ENCODE results near the gene OR5H14. TPM values are rescaled to one million over a fixed set of nuclear protein-coding genes. Genes with fewer than 3 reads are reported as not detected.

Gene OR5H14
- total RNA-seq, 1 experiment from 2014 or later: not detected

DNA sequence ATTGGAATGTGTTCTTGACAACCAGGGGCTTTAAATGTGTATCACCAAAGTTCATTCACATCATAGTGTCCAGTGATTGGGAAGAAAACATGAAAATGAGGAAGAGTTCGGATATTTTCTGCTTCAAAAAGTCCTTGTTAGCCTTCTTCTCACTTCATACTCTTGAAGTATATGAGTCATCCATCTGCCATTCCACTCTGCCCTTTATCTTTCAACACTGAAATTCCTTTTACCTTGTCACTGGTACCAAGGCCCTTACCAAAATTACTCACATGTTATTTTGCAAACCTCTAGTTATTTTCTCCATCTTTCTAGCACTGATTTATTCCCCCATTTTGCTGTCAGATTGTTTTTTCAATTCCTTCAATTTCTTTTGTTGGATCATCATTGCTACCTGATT is 51.7 kb downstream of the OR5H14 start:
- no peak for DNase-seq (ENCODE audit: low spot score)

Other genes starting within 250 kb of the OR5H14 start
- gene RIOX2, start 175.0 kb upstream of the OR5H14 start, total RNA-seq (2014; rRNA removed; shearing (Covaris generic)): 36.4 and 42.3 TPM in 2 replicates
- gene GABRR3, start 112.2 kb upstream of the OR5H14 start, total RNA-seq (2014; rRNA removed; shearing (Covaris generic)): not detected in 2 replicates
- gene OR5AC2, start 60.3 kb upstream of the OR5H14 start, total RNA-seq (2014; rRNA removed; shearing (Covaris generic)): not detected in 2 replicates
- gene OR5H1, start 16.8 kb upstream of the OR5H14 start, total RNA-seq (2014; rRNA removed; shearing (Covaris generic)): not detected in 2 replicates
- gene OR5H15, start 19.2 kb downstream of the OR5H14 start, total RNA-seq (2014; rRNA removed; shearing (Covaris generic)): not detected in 2 replicates
- gene OR5H6, start 116.8 kb downstream of the OR5H14 start, total RNA-seq (2014; rRNA removed; shearing (Covaris generic)): not detected in 2 replicates
- gene OR5H2, start 135.0 kb downstream of the OR5H14 start, total RNA-seq (2014; rRNA removed; shearing (Covaris generic)): not detected in 2 replicates
- not detected in 2 replicates for gene OR5K4, start 206.4 kb downstream of the OR5H14 start, total RNA-seq (2014; rRNA removed; shearing (Covaris generic))
- gene OR5K3, start 243.2 kb downstream of the OR5H14 start, total RNA-seq (2014; rRNA removed; shearing (Covaris generic)): not detected in 2 replicates

Data from A172 (cell line).